HG02943 (cell line): Measurements from ENCODE around the gene ZNF280C.
"Not testable (repeated sequence)": the region's sequence is repeated elsewhere in the genome, so short reads cannot be mapped to it uniquely, and the experiment has no call there.

Experiments used
- ATAC-seq: cut with Tn5 transposase; IDR thresholded peaks from one replicate; pipeline ENCODE4 v1.9.1; 2021; ENCODE audit warnings: mild to moderate bottlenecking, low read depth, moderate library complexity; ENCODE audit not compliant: unreplicated experiment

The ZNF280C gene, protein sequence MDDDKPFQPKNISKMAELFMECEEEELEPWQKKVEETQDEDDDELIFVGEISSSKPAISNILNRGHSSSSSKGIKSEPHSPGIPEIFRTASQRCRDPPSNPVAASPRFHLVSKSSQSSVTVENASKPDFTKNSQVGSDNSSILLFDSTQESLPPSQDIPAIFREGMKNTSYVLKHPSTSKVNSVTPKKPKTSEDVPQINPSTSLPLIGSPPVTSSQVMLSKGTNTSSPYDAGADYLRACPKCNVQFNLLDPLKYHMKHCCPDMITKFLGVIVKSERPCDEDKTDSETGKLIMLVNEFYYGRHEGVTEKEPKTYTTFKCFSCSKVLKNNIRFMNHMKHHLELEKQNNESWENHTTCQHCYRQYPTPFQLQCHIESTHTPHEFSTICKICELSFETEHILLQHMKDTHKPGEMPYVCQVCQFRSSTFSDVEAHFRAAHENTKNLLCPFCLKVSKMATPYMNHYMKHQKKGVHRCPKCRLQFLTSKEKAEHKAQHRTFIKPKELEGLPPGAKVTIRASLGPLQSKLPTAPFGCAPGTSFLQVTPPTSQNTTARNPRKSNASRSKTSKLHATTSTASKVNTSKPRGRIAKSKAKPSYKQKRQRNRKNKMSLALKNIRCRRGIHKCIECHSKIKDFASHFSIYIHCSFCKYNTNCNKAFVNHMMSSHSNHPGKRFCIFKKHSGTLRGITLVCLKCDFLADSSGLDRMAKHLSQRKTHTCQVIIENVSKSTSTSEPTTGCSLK

DNA sequence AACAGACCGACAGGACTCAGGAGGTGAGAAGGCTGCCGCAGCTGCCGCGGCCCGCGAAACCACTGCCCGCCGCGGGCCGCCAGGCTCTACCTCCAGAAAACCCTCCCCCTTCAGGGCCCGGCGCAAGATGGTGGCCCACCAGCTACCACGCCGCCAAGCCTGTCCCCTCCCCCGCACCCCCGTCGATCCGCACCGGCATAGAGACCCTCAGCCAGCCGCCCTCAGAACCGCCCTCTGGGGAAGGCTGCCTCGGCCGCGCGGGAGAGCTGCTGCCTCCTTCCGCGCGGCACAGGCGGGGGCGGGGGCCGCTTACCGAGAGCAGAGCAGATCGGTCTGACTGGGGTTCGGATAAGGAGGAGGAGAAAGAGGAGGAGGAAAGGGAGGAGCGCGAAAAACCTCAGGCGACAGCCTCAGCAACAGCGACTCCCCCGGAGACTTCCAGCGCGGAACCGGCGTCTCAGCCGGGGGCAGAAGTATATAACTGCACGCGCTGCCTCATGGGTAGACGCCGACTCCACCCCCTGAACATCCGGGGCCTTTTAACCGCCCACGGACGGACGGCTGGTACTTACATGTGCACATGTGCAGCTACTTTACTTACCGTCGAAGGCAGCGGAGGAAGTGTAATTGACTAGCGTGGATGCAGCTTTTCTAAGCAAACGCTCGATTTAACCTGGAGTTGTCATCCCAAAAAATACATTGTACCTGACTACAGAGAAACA is at the start of gene ZNF280C:
ZNF280C (minus strand) TSS at position 451 of the 722 bp plus-strand sequence. CDS start 8,450 bp downstream, outside the sequence.
- peak; percentile 87 for ATAC-seq

DNA sequence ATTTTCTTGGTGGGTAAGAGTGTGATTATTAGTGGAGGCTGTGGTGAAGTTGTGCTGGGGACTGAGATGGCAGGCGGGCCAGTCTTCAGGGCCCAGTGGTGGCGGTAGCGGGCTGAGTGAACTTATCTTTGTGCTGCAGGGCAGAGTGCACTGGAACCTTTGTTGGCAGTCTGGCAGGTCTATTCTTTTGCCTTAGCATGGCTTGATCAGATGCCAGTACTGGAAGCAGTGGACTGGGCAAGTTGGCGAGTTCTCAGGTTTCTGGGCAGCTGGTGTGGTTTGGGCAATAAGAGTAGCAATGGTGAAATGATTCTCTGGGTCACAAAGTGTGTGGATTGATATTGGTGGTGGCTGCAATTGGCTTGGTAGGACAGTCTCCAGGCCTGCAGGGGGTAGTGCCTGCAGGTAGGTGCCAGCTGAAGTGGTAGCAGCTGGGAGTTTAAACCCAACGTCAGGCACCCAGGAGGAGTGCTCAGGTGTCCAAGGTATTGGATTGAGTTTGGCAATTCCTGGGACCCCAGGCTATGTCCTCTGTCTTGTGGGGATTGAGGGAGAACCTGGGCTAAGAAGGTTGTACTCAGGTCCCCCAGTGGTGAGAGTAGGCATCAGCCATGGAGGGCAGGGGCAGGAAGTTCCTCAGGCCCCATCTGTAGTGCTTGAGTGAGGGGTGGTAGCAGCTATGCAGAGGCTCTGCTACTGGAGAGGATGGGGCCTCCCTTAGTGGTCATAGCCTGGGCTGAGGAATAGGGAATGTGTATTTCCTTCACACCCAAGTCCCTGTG is 36.1 kb upstream of the ZNF280C start:
- no peak for ATAC-seq

DNA sequence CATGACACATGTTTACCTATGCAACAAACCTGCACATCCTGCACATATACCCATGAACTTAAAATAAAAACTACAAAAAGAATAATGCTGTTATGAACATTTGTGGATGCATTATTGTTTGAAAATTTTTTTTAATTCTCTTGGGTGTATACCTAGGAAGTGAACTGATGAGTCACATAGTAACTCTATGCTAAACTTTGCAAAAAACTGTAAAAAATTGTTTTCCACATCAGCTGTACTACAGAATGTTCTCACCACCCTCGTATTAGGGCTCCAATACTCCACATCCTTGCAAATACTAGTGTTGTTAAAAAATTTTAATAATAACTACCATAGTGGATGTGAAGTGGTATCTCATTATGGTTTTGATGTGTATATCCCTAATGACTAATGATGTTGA is 33.3 kb upstream of the ZNF280C start:
- ATAC-seq = no peak

DNA sequence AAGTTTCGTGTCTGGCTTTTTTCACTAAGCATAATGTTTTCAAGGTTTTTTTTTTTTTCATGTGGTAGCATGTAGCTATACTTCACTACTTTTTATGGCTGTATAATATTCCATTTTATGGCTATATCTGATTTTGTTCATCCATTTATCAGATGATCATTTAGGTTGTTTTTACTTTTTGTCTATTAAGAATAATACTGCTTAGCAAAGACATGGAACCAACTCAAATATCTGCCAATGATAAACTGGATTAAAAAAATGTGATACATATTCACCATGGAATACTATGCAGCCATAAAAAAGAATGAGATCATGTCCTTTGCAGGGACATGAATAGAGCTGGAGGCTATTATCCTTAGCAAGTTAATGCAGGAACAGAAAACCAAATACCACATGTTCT is 32.7 kb upstream of the ZNF280C start:
- ATAC-seq = no peak

DNA sequence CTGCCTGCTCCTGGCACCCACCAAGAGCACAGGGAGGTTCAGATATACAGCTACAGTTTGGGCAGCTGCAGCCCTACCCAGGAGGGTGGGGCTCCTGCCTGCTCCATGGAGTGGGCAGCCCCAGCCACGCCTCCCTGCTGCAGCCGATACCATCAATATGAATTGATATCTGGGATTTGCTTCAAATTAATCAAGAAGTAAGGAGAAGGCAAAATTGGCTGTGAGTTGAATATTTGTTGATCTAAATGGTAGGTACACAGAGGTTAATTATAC is 31.2 kb upstream of the ZNF280C start:
- ATAC-seq = no peak

DNA sequence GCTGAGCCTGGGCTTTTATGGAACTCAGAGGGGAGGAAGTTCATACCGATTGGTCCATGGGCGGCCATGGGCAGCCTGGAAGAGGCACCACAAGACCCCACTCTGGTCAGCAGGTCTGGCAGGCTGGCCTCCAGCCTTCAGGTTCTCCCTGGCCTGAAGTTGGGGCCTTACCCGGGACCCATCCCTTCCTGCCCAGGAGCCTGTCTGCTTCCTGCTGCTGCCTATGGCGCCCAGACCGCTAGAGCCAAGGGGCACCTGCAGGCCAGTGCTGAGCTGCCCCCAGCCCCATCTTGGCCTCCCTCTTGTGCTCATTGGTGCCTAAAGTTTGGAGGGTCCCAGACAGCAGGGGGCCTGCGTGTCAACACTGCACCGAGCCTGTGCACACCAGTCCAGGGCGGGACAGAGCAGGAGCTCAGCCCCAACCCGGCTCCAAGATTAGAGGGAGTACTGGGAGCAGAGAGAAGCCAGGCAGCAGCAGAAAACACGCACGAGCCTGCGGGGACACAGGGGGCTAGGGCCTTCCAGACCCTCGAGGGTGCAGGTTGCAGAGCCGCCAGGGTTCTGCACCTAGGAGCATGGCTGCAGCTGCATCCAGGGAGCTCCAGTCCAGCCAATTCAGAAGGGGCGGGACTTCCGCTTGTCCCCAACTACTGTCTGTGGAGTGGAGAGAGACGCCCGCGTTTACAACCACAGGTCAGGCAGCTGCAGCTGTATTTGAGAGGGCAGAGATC is 30.7 kb upstream of the ZNF280C start:
- ATAC-seq = no peak

DNA sequence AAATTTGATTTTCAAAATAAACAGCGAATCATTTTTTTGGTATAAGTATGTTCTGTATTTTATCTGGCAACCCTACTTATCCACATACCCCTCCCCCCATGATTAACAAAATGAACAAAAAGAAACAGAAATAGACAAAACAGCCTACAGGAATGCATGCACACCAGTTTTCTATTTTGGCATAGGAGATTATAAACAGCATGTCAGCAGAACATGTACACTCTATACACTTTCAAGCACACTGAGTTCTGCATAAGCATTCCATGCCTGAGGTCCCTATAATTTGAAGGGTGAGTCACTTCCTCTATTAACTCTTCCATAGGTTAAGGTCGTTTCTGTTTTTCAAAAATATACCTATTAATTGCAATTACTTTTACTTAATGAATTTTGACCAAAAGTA is 28.0 kb upstream of the ZNF280C start:
- no peak for ATAC-seq

DNA sequence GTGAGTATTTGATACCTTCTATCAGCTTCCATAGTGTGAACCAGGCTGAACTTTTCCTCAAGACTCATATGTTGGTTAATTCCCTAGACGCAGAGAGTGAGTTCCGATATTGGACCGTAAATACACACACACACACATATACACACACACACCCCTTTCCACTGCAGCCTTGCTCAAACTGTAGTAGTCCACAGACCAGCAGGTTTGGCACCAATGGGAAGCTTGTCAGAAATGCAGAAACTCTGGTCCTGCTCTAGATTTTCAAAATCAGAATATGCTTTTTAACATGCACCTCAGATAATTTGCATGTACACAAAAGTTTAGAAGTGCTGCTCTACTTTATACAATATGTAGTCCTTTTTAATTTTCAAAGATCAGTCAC is 27.6 kb upstream of the ZNF280C start:
- ATAC-seq = no peak

DNA sequence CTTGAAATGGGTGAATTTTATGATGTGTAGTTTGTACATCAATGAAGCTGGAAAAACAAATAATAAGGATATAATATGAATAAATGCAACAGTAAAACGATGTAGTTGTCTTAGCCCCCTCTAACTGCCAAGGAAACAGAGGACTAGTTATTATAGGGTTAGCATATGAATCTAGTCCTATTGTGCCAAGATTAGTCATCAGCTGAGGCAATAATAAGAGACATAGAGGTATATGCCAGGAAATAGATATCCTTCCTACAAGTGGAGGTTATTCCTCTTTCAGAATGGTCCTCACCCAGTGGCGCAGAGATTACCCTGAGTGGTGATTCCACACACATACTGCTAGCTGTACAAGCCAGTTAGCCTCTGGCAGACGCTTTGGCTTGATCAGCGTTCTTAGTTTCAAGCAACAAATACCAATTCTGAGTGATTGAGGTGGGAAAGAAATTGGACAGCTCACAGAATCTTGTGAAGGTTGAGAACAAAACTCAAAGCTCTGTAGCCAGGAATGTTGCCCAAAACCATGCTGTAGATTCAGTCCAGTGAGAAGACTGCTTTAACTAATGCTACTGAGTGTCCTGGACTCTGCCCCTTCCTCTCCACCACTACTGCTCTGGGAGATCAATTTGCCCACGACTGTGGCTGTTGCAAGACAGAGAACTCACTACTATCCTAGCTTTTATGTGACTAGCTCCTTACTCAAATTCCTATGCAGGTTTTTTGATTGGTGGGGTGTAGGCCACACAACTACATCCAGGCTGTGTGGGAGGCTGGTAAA is 27.0 kb upstream of the ZNF280C start:
- ATAC-seq = no peak

DNA sequence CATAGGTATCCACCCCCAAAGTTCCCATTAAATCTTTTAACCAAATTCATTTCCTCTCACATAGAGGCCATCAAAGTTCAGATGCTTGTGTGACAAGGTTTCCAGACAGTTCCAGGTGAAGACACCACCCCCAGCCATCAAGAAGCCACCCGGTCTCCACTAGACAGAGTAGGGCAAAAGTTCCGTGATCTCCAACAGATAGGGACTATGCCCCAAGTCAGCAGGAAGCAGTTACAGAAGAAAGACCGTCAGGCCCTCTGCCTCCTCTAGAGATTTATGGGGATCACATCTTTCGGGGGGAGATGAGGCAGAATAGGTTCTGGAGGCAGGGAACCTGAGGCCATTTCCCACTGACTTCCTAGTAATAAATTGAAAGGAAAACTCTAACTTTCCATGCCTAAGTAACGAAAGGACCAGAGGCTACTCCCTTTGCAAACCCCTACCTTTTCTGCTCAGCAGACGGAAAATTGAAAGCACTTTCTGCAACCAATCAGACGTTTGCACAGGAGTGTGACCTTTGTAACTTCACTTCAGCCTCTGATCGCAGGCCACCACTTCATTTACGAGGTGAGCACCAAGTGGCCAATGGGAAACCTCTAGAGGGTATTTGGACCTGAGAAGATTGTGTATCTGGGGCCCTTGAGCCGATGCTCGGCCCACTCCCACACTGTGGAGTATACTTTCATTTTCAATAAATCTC is 18.5 kb upstream of the ZNF280C start:
- ATAC-seq = no peak

DNA sequence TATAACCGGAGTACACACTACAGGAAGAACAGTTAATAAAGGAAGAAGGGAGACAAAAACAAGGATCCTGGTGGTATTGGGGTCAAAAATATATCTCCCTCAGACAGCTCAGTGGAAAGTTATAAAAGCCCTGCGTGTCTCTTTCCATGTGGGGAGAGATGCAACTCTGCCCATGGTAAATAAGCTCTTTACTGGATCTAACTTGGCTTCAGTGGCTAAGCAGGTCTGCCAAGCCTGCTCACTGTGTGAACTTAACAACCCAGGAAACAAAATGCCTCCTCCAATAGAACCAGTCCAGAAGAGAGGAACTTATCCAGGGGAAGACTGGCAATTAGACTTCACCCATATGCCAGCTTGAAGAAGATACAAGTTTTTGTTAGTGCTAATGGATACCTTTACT is 17.0 kb upstream of the ZNF280C start:
- no peak for ATAC-seq

DNA sequence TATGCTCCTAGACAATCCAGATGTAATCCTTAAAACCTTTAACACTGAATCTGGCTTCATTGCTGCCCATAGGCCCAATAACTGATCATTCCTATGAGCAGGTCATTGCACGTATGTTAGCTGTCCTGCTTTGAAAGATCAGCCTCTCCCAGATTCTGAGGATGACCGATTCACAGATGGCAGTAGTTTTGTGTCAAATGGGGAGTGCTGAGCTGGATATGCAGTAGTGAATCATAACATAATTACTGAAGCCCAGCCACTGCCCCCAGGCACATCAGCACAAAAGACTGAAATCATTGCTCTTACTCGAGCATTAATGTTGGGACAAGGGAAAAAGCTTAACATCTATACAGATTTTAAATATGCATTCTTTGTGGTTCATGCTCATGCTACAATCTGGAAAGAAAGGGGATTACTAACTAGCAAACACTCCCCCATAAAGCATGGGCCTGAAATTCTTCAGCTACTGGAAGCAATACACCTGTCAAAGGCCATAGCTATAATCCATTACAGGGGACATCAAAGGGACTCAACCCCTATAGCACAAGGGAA is 16.4 kb upstream of the ZNF280C start:
- ATAC-seq = no peak

DNA sequence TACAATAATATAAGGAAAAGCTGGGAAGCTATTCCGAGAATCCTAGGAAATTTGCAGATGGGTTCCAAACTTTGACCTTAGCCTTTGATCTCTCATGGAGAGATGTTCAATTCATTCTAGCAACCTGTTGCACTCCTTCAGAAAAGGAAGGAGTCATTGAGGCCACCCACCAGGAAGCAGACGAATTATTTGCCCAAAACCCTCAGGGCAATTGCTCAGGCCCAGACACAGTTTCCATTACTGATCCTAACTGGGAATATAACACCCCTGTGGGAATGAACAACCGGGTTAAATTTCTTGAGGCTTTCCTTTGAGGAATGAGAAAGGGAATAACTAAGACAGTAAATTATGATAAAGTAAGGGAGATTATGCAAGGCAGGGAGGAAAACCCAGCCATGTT is 13.5 kb upstream of the ZNF280C start:
- no peak for ATAC-seq

DNA sequence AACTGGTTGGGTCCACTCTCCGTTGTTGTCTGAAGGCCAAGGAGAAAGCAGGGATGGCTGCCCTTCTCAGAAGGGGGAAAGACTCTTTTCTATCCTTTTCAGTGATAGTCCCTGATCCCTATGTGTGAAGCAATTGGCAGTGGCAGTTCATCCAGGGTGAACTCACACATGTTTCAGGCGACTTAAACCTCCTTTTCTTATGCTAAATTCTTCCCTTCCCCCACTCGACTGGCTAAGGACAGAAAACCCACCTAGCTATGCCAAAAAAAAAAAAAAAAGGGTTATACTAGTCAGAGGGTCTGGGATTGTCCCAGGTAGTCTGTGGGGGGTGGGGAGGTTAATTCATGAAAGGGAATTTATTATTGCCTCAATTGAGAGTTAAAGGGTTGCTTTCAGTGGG is 12.2 kb upstream of the ZNF280C start:
- ATAC-seq = no peak

DNA sequence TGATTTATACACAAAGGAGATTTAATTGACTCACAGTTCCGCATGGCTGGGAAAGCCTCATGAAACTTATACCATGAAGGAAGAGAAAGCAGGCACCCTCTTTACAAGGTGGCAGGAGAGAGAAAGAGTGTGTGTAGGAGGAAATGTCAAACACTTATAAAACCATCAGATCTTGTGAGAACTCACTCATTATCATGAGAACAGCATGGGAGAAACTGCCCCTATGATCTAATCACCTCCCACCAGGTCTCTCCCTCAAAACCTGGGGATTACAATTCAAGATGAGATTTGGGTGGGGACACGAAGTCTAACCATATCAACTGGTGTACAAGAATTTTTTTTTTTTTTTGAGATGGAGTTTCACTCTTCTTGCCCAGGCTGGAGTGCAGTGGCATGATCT is 3.6 kb upstream of the ZNF280C start:
- ATAC-seq = not testable (repeated sequence)

DNA sequence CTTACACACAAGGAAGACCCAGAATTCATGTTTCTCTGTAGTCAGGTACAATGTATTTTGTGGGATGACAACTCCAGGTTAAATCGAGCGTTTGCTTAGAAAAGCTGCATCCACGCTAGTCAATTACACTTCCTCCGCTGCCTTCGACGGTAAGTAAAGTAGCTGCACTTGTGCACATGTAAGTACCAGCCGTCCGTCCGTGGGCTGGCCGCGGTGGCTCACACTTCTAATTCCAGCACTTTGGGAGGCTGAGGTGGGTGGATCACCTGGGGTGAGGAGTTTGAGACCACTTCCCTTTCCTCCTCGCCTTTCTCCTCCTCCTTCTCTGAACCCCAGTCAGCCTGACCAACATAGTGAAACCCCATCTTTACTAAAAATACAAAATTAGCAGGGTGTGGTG is 692 bp upstream of the ZNF280C start:
- ATAC-seq = not testable (repeated sequence)

DNA sequence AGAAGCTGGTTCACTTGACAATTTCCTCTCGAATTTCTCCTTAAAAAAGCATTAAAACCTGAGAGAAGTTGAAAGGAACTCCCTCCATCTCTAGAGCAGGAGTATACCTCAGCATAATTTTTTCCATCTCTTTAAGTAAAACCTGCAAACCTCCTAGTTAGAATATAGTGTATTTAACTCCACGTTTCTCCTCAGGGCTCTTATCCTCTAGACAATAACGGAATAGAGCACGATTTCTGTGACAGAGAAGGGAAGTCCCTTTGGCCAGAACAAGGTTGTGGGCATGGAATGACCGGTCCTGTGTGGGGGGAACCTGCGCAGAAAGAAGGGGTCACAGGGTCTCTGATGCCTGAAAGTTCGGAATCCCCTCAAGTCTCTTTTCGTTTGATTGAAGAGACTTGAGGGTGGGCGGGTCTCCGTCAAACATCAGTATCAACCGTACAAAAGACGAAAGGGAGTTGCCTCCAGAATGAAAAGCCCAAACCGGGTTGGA is 697 bp downstream of the ZNF280C start:
- ATAC-seq = peak; percentile 10

DNA sequence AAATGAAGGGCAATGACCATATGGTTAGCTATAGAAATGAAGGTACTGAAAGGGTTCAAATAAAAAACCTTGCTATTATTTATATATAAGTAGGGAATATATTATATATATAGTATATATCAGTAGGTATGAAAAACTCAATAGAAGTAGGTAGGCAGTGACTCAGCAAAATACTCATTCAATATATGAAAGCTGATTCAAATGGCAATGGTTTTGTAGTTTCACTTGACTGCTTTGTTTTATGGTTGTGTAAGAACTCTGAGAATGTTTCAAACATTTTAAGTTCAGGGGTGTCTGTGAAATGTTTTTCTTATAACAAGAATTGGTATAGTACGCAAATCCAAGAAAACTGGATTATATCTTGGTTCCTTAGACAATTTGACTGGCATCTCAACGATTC is 4.1 kb downstream of the ZNF280C start:
- ATAC-seq = no peak
